GM12892 (cell line): ENCODE data around the gene CAPSL.

ENCODE experiments used
- POLR2A ChIP-seq: IDR thresholded peaks from 2 replicates; pipeline ENCODE4 v1.6.1; 2011; ENCODE audit warnings: low read depth, low read length, control low read depth
- POLR2AphosphoS5 ChIP-seq: IDR thresholded peaks from 2 replicates; pipeline ENCODE4 v1.6.1; 2011; ENCODE audit warnings: low read depth, low read length, control low read depth
- TAF1 ChIP-seq: IDR thresholded peaks from 2 replicates; pipeline ENCODE4 v1.6.1; 2011; ENCODE audit warnings: low read depth, mild to moderate bottlenecking, control low read depth, low read length, borderline replicate concordance

GRCh38 chr5:35974570-35974969 is 36.1 kb upstream of the CAPSL start:
- TF ChIP-seq POLR2A (no peak), TAF1 (no peak), POLR2AphosphoS5 (no peak)
